HG03139 (cell line): Measurements from ENCODE around the gene PRKAR1B.
"Not testable (repeated sequence)": the region's sequence is repeated elsewhere in the genome, so short reads cannot be mapped to it uniquely, and the experiment has no call there.

Experiments
- ATAC-seq: cut with Tn5 transposase; IDR thresholded peaks from one replicate; pipeline ENCODE4 v1.9.1; 2021; ENCODE audit not compliant: unreplicated experiment

The PRKAR1B gene

GRCh38 chr7:651032-651728, 75.9 kb downstream of the PRKAR1B start:
- no peak for ATAC-seq

- no peak for ATAC-seq
Observed at GRCh38 chr7:650339-651031, 76.6 kb downstream of the PRKAR1B start.

GRCh38 chr7:646951-647350, 80.1 kb downstream of the PRKAR1B start:
- ATAC-seq = no peak

GRCh38 chr7:646487-646886, 80.6 kb downstream of the PRKAR1B start:
- ATAC-seq = no peak

- no peak for ATAC-seq
Observed at GRCh38 chr7:645606-646005, 81.5 kb downstream of the PRKAR1B start.

DNA sequence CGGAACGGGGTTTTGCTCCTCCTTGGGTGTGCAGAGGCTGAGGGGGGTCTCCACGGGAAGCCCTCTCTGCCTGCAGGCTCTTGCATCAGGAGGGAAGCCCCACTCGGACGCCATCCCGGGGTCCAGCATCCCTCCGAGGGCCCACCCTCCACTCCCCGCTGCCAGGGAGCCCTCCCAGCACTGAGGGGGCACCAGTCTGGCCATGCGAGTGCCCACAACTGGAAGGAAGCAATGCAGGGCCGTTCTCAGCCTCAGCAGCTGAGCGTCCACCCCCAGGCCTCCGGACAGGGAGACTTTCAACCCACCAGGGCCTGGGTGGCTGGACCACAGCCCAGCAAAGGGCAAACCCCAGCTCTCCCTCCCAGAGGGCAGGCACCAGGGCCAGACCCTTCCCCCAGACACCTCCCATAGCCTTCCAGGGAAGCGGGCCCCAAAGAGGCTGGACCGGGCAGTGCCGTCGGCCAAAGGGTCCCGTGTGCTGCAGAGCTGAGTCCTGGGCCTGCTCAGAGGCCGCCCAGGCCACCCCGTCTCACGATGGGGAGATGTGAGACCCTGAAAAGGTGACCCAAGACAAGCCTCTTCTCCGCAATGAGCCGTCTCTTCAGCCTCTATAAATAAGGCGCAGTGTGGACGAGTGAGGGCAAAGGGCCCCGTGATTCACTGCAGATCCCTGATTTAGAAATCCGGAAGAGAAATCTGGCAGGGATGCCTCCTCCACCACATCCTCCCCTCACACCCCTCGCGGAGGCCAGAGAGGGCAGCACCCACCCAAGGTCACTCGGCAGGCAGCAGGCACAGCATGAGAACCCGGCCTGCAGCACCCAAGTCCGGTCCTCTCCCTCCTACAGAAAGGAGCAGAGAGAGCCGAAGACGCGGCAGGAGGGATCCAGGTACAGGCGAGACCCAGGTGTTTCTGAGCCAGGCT, 82.4 kb downstream of the PRKAR1B start:
- ATAC-seq = no peak

DNA sequence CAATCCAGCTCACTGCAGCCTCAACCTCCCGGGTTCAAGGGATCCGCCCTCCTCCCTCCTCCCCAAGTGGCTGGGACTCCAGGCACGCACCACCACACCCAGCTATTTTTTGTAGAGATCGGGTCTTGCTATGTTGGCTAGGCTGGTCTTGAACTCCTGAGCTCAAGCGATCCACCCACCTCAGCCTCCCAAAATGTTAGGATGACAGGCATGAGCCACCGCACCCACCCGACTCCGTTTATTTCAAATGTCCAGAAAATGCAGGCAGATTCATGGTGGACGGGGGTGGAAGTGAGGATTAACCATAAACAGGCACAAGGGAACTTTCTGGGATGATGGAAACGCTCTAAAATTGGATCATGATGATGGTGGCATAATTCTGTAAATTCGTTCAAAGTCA, 85.1 kb downstream of the PRKAR1B start:
- no peak for ATAC-seq

DNA sequence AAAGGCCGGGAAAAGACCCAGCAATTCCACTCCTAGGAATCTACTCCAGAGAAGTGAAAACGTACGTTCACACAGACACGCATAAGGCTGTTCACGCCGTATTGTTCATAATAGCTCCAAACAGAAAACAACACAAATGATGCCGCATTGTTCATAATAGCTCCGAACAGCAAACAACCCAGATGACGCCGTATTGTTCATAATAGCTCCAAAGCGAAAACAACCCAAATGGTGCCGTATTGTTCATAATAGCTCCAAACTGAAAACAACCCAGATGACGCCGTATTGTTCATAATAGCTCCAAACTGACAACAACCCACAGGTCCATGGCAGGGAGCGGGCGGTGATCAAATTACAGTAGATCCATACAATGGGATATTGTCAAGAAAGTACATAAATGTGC, 85.8 kb downstream of the PRKAR1B start:
- no peak for ATAC-seq

- no peak for ATAC-seq
Observed at GRCh38 chr7:638256-639011, 88.6 kb downstream of the PRKAR1B start.

DNA sequence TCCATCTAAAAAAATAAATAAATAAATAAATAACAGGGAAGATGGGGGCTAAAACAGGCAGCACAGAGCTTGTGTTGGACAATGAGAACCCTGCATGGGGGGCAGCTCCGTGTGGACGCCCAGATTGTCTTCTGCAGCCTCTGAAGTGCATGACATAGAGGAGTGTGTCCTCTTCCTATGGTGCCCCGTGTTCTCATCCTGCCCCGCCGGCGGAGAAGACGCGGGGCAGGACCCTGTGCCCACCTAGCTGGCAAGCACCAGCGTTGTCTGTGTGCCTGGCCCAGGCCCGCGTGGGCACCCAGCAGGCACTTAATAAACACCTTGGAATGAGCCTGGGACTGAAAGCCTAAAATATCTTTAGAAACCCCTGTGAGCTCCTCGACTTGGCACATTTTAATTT, 89.3 kb downstream of the PRKAR1B start:
- no peak for ATAC-seq

GRCh38 chr7:636396-636795, 90.7 kb downstream of the PRKAR1B start:
- no peak for ATAC-seq

DNA sequence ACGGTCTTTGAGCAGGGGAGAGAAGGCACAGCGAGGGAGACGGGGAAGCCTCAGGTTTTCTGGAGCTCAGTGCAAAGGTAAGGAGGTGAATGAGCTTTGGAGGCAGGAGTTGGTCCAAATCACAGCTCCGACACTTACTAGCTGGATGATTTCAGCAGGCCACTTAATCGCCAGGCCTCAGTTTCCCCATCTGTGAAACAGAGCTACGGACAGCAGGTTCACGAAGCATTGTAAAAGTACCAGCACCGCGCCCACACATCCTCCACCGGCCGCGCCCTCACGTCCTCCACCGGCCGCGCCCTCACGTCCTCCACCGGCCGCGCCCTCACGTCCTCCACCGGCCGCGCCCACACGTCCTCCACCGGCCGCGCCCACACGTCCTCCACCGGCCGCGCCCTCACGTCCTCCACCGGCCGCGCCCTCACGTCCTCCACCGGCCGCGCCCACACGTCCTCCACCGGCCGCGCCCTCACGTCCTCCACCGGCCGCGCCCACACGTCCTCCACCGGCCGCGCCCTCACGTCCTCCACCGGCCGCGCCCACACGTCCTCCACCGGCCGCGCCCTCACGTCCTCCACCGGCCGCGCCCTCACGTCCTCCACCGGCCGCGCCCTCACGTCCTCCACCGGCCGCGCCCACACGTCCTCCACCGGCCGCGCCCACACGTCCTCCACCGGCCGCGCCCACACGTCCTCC, 91.2 kb downstream of the PRKAR1B start:
- not testable (repeated sequence) for ATAC-seq

GRCh38 chr7:635227-635626, 91.9 kb downstream of the PRKAR1B start:
- no peak for ATAC-seq

GRCh38 chr7:633381-634018, 93.6 kb downstream of the PRKAR1B start:
- no peak for ATAC-seq

DNA sequence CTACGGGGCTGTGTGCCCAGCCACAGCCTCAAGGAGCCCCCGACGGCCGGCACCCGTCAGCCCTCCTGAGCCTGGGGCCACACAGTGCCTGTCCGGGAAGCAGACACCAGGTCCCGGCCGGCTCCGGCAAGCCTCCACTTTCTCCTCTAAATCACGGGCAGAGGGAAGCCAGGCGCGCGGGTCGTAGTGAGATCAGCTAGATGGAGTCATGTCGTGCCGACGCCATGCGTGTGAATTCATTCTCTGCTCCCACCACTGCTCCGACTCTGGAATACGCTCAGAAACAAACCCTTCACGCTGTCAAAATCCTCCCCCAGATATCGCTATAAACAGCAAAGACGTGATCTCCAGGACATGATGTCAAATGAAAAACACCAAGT, 94.3 kb downstream of the PRKAR1B start:
- ATAC-seq = no peak

DNA sequence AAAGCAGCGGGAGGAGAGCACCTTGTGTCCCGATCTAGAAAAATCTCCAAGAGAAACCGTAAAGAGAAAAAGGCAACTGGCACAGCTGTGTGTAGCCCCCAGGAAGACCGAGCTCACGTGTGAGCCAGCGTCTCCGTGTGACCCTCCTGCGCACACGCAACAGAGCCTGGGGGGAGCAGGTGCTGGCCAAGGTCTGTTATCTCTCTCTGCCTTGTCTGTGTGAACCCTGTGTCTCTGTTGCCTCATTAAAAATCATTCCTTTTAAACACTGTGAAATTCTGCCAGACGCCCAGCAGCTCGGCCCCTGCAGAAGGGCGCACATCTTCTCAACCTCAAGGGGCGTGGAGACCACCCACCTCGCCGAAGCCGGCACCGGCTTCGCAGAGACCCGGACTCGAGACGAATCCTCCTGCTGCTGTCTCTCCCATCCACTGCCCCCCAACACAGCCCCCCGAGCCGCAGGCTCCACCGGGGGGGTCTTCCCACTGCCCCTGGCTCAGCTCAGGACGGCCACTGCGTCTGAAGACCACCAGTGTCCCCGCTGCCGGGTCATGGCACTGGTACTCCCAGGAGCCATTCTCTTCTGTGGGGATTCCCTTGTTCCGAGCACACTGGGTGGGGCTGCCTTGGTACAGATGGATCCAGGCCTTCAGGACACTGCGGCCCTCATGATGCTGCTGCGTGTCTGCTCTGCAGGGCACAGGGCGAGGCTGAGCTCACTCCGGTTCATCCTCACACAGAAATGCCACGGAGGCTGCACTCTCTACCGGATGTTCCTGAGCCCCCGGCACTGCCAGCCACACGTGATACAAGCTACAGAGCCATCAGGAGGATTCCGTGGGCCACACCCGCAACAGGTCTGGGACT, 94.9 kb downstream of the PRKAR1B start:
- no peak for ATAC-seq

- ATAC-seq = no peak
Observed at GRCh38 chr7:631291-631711, 95.8 kb downstream of the PRKAR1B start.

DNA sequence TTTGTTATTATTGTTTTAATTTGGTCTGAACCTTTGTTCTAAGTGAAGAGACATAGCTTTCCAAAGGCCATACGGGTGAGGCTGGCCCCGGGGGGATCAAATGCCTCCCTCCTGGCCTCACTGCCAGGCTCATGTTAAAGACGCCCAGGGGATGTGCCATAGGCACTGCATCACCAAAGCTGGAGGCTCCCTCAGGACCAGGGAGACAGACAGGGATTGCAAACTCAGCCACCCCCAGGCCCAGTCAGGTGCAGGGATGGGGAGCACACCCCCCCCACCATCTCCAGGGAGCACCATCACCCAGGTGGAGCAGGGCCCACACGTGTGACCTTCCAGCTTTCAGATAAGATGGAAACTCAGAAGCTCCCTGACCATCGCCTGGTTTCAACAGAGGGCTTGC, 96.5 kb downstream of the PRKAR1B start:
- ATAC-seq = no peak

DNA sequence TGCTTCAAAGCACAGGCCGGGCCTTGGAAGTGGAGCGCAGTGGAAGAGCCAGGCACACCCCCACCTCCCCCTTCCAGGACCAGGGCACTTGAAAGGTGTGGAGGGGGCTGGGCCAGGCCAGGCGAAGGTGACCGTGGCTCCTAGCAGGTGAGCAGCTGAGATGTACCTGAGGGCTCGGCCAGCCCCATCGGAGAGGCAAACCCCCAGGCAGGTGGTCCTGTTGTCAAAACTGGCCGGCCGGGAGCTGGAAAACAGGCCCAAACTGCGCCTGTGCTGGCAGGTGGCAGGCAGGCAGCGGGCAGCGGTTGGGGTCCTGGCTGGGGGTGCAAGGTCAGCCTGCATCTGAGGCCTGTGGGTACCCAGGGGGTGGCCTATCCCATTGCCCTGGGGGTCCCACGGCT, 97.0 kb downstream of the PRKAR1B start:
- ATAC-seq = no peak
